OCI-LY7 (cell line): ENCODE data around the gene VPS35L. TPM values are rescaled to one million over a fixed set of nuclear protein-coding genes. Genes with fewer than 3 reads are reported as not detected.

Experiments used
- BruUV-seq: library from RNA; stranded (reverse); fragments of 400-500 nt; replicated peaks from 2 replicates; lab custom pipeline; 2021; lab: Mats Ljungman, UMichigan
- CTCF ChIA-PET: fragments of 300-600 bp; sonication (Branson Sonifier 250); formaldehyde crosslinking; loops from one replicate; lab custom pipeline; 2022; ENCODE audit warnings: antibody characterized with exemption; ENCODE audit not compliant: unreplicated experiment; lab: Charles Lee
- POLR2A ChIA-PET: fragments of 300-600 bp; sonication (Branson Sonifier 250); formaldehyde crosslinking; loops from one replicate; lab custom pipeline; 2022; ENCODE audit warnings: antibody characterized with exemption; lab: Charles Lee
- DNase-seq: peaks from one replicate; pipeline ENCODE4 v3.0.0-alpha.2; 2015; ENCODE audit warnings: low spot score
- H2AFZ ChIP-seq: fragments of 200-600 bp; sonication (generic), shearing (Covaris generic); 2 replicates; pipeline ENCODE4 v1.6.1; 2014; ENCODE audit warnings: mild to moderate bottlenecking, antibody characterized with exemption, low read length, moderate library complexity
- H3K27ac ChIP-seq: fragments of 200-600 bp; sonication (generic); 2 replicates; pipeline ENCODE4 v1.5.1; 2014; ENCODE audit warnings: mixed run types, low read depth, mild to moderate bottlenecking, moderate library complexity, low read length, inconsistent platforms; ENCODE audit not compliant: poor library complexity, severe bottlenecking
- H3K36me3 ChIP-seq: fragments of 200-600 bp; sonication (generic); 2 replicates; pipeline ENCODE4 v1.6.1; 2014; ENCODE audit warnings: mild to moderate bottlenecking, antibody characterized with exemption, low read length, moderate library complexity, mixed read lengths; ENCODE audit not compliant: insufficient read depth
- H3K4me1 ChIP-seq: fragments of 200-600 bp; sonication (generic); 2 replicates; pipeline ENCODE4 v1.5.1; 2014; ENCODE audit warnings: mild to moderate bottlenecking, low read length; ENCODE audit not compliant: insufficient read depth, poor library complexity, severe bottlenecking
- H3K4me2 ChIP-seq: fragments of 200-600 bp; sonication (generic); 2 replicates; pipeline ENCODE4 v1.6.1; 2014; ENCODE audit warnings: mild to moderate bottlenecking, low read length
- H3K4me3 ChIP-seq: fragments of 200-600 bp; sonication (generic); 2 replicates; pipeline ENCODE4 v1.5.1; 2014; ENCODE audit warnings: mild to moderate bottlenecking, low read depth, low read length; ENCODE audit not compliant: poor library complexity, severe bottlenecking
- H3K79me2 ChIP-seq: fragments of 200-600 bp; sonication (generic); 2 replicates; pipeline ENCODE4 v1.6.1; 2016; ENCODE audit warnings: low read depth, mild to moderate bottlenecking, low read length, moderate library complexity, mixed read lengths; ENCODE audit not compliant: insufficient read depth
- H3K9me2 ChIP-seq: fragments of 200-600 bp; sonication (generic); 2 replicates; pipeline ENCODE4 v1.6.1; 2016; ENCODE audit warnings: mild to moderate bottlenecking, low read length, mixed read lengths; ENCODE audit not compliant: insufficient read depth
- H3K9me3 ChIP-seq: fragments of 200-600 bp; sonication (generic); 2 replicates; pipeline ENCODE4 v1.6.1; 2014; ENCODE audit warnings: mild to moderate bottlenecking, mixed run types, low read length, mixed read lengths
- H4K20me1 ChIP-seq: fragments of 200-600 bp; sonication (generic); 2 replicates; pipeline ENCODE4 v1.6.1; 2014; ENCODE audit warnings: mild to moderate bottlenecking, antibody characterized with exemption, low read length, moderate library complexity, mixed read lengths; ENCODE audit not compliant: insufficient read depth
- EZH2phosphoT487 ChIP-seq: fragments of 200-600 bp; sonication (generic); IDR thresholded peaks from 2 replicates; pipeline ENCODE4 v1.6.1; 2018; ENCODE audit warnings: low read depth, borderline replicate concordance, mild to moderate bottlenecking, mixed run types, antibody characterized with exemption, low read length, moderate library complexity, mixed read lengths
- intact Hi-C: fragments of 100-400 bp; cut with micrococcal nuclease; formaldehyde crosslinking; loops from one replicate; pipeline ENCODE4 v1.10.0; 2022; ENCODE audit not compliant: unreplicated experiment
- total RNA-seq, 2 experiments: library from RNA; depleted of rRNA in 1 of 2; stranded (reverse); fragments of >200 nt in 1 of 2; shearing (Covaris generic) in 1 of 2; gene quantifications; 2 replicates each; pipeline ENCODE4 v1.2.3, GENCODE V29; 2014 to 2022
- TF ChIP-seq, protein P1 (sequence below): fragments of 200-600 bp; sonication (generic); conservative IDR thresholded peaks from 2 replicates; pipeline ENCODE4 v1.5.1; 2014; ENCODE audit warnings: mild to moderate bottlenecking, antibody characterized with exemption, low read length, moderate library complexity, mixed read lengths

The VPS35L gene
- total RNA-seq, 2 experiments from 2014 or later = 16.5 to 65.2 TPM

DNA sequence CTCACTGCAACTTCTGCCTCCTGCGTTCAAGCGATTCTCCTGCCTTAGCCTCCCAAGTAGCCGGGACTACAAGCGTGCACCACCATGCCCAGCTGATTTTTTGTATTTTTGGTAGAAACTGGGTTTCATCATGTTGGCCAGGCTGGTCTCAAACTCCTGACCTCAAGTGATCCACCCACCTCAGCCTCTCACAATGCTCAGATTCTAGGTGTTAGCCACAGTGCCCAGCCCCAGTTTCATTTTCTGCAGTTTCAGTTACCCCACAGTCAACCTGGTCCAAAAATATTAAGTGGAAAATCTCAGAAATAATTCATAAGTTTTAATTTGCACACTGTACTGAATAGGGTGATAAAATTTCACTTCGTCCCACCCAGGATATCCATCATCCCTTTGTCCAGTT, 133.8 kb downstream of the VPS35L start:
- BruUV-seq = no TSS peak
- Histone ChIP-seq H3K36me3 (peaks cover 36% of the 10 kb centered on the region), H3K27ac (no peak overlapping the region), H3K79me2 (no peaks in the 10 kb centered on the region), H3K9me3 (no peaks in the 10 kb centered on the region), H3K9me2 (no peaks in the 10 kb centered on the region), H4K20me1 (no peaks in the 10 kb centered on the region), H2AFZ (no peak overlapping the region), H3K4me1 (no peaks in the 10 kb centered on the region), H3K4me3 (no peak overlapping the region), H3K4me2 (no peak overlapping the region)
- POLR2A ChIA-PET = interaction anchor here (1.0 kb wide), 1 partner anchor 34 kb away, joined by 3 read pairs; no protein-coding TSS in a partner anchor
- DNase-seq = no peak
- intact Hi-C loops = no loop called here
- no peak for TF ChIP-seq EZH2phosphoT487
- TF ChIP-seq, protein P1, sequence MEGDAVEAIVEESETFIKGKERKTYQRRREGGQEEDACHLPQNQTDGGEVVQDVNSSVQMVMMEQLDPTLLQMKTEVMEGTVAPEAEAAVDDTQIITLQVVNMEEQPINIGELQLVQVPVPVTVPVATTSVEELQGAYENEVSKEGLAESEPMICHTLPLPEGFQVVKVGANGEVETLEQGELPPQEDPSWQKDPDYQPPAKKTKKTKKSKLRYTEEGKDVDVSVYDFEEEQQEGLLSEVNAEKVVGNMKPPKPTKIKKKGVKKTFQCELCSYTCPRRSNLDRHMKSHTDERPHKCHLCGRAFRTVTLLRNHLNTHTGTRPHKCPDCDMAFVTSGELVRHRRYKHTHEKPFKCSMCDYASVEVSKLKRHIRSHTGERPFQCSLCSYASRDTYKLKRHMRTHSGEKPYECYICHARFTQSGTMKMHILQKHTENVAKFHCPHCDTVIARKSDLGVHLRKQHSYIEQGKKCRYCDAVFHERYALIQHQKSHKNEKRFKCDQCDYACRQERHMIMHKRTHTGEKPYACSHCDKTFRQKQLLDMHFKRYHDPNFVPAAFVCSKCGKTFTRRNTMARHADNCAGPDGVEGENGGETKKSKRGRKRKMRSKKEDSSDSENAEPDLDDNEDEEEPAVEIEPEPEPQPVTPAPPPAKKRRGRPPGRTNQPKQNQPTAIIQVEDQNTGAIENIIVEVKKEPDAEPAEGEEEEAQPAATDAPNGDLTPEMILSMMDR = no peak
- CTCF ChIA-PET = no interaction called here

DNA sequence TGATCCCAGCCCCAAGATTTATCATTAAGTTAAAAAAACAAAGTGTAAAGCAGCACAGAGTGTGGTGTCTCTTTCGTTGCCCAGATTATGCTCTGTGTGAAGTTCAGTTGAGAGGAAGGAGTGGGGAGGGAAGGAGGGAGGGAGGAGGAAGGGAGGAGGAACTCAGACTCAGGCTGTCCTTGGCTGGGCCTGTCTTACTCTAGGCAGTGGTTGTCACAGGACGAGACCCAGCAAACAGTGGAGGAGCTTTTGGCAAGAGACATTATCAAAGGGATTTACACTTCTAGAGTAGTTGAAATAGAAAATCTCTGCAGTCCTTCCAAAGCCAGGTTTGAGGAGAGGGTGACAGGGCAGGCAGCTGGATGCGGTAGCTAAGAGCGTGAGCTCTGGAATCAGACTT, 134.7 kb downstream of the VPS35L start:
- no peaks in the 10 kb centered on the region for H3K9me2 ChIP-seq
- peaks cover 30% of the 10 kb centered on the region for H3K36me3 ChIP-seq
- ChIA-PET CTCF (no interaction called here), POLR2A (no interaction called here)
- no peak overlapping the region for H2AFZ ChIP-seq
- DNase-seq = no peak
- H3K27ac ChIP-seq = no peak overlapping the region
- H3K9me3 ChIP-seq = no peaks in the 10 kb centered on the region
- H3K79me2 ChIP-seq = no peaks in the 10 kb centered on the region
- H3K4me3 ChIP-seq = no peak overlapping the region
- no peak overlapping the region for H3K4me2 ChIP-seq
- TF ChIP-seq, protein P1 = no peak
- no peak for TF ChIP-seq EZH2phosphoT487
- no peaks in the 10 kb centered on the region for H3K4me1 ChIP-seq
- intact Hi-C loops = no loop called here
- no peaks in the 10 kb centered on the region for H4K20me1 ChIP-seq
- no TSS peak for BruUV-seq

DNA sequence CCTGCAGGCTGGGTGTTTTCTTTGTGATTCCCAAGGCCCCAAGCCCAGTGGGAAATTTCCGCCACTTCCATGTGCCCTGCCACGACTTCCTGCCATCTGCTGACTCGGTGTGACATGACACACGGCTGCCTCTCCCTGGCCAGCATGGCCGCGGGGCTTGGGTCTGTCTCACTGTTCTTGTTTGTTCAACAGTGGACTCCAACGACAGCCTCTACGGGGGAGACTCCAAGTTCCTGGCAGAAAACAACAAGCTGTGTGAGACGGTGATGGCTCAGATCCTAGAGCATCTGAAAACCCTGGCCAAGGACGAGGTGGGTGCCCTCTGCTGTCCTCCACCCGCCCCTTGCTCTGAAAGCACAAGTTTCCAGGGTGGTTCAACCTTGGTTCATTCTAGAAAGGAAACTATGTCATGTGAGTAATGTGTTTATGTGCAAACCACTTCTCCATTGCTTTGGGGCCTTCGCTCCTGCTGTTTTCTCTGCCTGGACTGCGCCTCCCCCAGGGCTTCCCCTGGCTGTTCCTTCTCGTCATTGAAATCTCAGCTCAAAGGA, 135.7 kb downstream of the VPS35L start:
- no peak overlapping the region for H2AFZ ChIP-seq
- ChIA-PET POLR2A (no interaction called here), CTCF (no interaction called here)
- no peaks in the 10 kb centered on the region for H3K9me2 ChIP-seq
- H3K36me3 ChIP-seq = peaks cover 25% of the 10 kb centered on the region
- H3K4me2 ChIP-seq = no peak overlapping the region
- H3K27ac ChIP-seq = no peak overlapping the region
- no peak overlapping the region for H3K4me3 ChIP-seq
- H3K4me1 ChIP-seq = no peaks in the 10 kb centered on the region
- H4K20me1 ChIP-seq = no peaks in the 10 kb centered on the region
- BruUV-seq = no TSS peak
- intact Hi-C loops = no loop called here
- DNase-seq = no peak
- H3K9me3 ChIP-seq = no peaks in the 10 kb centered on the region
- TF ChIP-seq, protein P1 = no peak
- TF ChIP-seq EZH2phosphoT487 = no peak
- no peaks in the 10 kb centered on the region for H3K79me2 ChIP-seq
